HepG2 (cell line): ENCODE results near the gene UAP1L1. TPM values are rescaled to one million over a fixed set of nuclear protein-coding genes. Genes with fewer than 3 reads are reported as not detected.
A peak's percentile ranks its signal among the peaks of the same experiment; 100 is the strongest.

Experiments
- CREM ChIP-seq, 2 experiments: sonication (generic) in 1 of 2; formaldehyde crosslinking in 1 of 2; IDR thresholded peaks; 2 replicates each; pipeline versions ENCODE4 v1.4.0 to v1.6.1; 2016 to 2020; ENCODE audit warnings: antibody characterized with exemption in 1 of 2, mild to moderate bottlenecking in 1 of 2, missing genetic modification reagents in 1 of 2
- GTF3A ChIP-seq: sonication (generic); formaldehyde crosslinking; conservative IDR thresholded peaks from 2 replicates; pipeline ENCODE4 v1.4.0; 2020; ENCODE audit warnings: mild to moderate bottlenecking, missing genetic modification reagents
- HMG20A ChIP-seq: IDR thresholded peaks from 2 replicates; pipeline ENCODE4 v1.6.1; 2016; ENCODE audit warnings: borderline replicate concordance
- KDM2A ChIP-seq: sonication (generic); formaldehyde crosslinking; IDR thresholded peaks from 2 replicates; pipeline ENCODE4 v1.4.0; 2020; ENCODE audit warnings: low read depth, missing genetic modification reagents, borderline replicate concordance
- MEF2D ChIP-seq: sonication (generic); formaldehyde crosslinking; IDR thresholded peaks from 2 replicates; pipeline ENCODE4 v1.5.1; 2020; ENCODE audit warnings: mild to moderate bottlenecking, missing genetic modification reagents
- RORA ChIP-seq: sonication (generic); formaldehyde crosslinking; IDR thresholded peaks from 2 replicates; pipeline ENCODE4 v1.5.0; 2020; ENCODE audit warnings: mild to moderate bottlenecking, missing genetic modification reagents, moderate library complexity
- THAP11 ChIP-seq: IDR thresholded peaks from 2 replicates; pipeline ENCODE4 v1.6.1; 2016; ENCODE audit warnings: missing biosample characterization, missing genetic modification reagents
- U2AF1 ChIP-seq: fragments of 200-400 bp; formaldehyde crosslinking; optimal IDR thresholded peaks from 2 replicates; pipeline ENCODE3; 2017; ENCODE audit warnings: mild to moderate bottlenecking, low read depth, low read length
- ZNF557 ChIP-seq: sonication (generic); formaldehyde crosslinking; IDR thresholded peaks from 2 replicates; pipeline ENCODE4 v1.4.0; 2020; ENCODE audit warnings: missing genetic modification reagents
- ZNF691 ChIP-seq: sonication (generic); formaldehyde crosslinking; IDR thresholded peaks from 2 replicates; pipeline ENCODE4 v1.4.0; 2020; ENCODE audit warnings: missing genetic modification reagents, low read depth, mild to moderate bottlenecking, borderline replicate concordance
- ZNF709 ChIP-seq: sonication (generic); formaldehyde crosslinking; IDR thresholded peaks from 2 replicates; pipeline ENCODE4 v1.5.0; 2020; ENCODE audit warnings: mild to moderate bottlenecking, missing genetic modification reagents
- polyA plus RNA-seq, 8 experiments: library from polyadenylated mRNA; depleted of rRNA in 3 of 8; stranded (reverse) in 7 of 8; unstranded in 1 of 8; fragments of >200 nt; fragmentation: Illumina TruSeq in 4 of 8; extraction: Trizol in 4 of 8; gene quantifications; 2 replicates each; pipeline versions ENCODE4 v1.2.1 to v1.2.3, GENCODE V29; 2011 to 2016; ENCODE audit warnings: low read depth in 4 of 8, missing spikeins in 1 of 8, mixed read lengths in 1 of 8; ENCODE audit not compliant: insufficient read depth in 1 of 8
- total RNA-seq, 5 experiments: library from RNA; depleted of rRNA; stranded (reverse); fragments of >200 nt; fragmentation: Illumina TruSeq; extraction: Trizol; gene quantifications; 2 replicates each; pipeline ENCODE4 v1.2.3, GENCODE V29; 2016; ENCODE audit warnings: low read depth in 1 of 5
- TF ChIP-seq, protein P1 (sequence below): sonication (generic); formaldehyde crosslinking; IDR thresholded peaks from 2 replicates; pipeline ENCODE4 v1.5.0; 2020; ENCODE audit warnings: mild to moderate bottlenecking, missing genetic modification reagents, borderline replicate concordance
- TF ChIP-seq, protein P2 (sequence below): sonication (generic); formaldehyde crosslinking; IDR thresholded peaks from 2 replicates; pipeline ENCODE4 v1.4.0; 2020; ENCODE audit warnings: missing genetic modification reagents
- TF ChIP-seq, protein P3 (sequence below): sonication (generic); formaldehyde crosslinking; IDR thresholded peaks from 2 replicates; pipeline ENCODE4 v1.4.0; 2020; ENCODE audit warnings: missing genetic modification reagents

The UAP1L1 gene
- total and polyA plus RNA-seq, 2 of the 13 experiments (the other 11 are each of a cell fraction or from before 2014, with no cell fraction given), result 5.4 to 6.4 TPM

DNA sequence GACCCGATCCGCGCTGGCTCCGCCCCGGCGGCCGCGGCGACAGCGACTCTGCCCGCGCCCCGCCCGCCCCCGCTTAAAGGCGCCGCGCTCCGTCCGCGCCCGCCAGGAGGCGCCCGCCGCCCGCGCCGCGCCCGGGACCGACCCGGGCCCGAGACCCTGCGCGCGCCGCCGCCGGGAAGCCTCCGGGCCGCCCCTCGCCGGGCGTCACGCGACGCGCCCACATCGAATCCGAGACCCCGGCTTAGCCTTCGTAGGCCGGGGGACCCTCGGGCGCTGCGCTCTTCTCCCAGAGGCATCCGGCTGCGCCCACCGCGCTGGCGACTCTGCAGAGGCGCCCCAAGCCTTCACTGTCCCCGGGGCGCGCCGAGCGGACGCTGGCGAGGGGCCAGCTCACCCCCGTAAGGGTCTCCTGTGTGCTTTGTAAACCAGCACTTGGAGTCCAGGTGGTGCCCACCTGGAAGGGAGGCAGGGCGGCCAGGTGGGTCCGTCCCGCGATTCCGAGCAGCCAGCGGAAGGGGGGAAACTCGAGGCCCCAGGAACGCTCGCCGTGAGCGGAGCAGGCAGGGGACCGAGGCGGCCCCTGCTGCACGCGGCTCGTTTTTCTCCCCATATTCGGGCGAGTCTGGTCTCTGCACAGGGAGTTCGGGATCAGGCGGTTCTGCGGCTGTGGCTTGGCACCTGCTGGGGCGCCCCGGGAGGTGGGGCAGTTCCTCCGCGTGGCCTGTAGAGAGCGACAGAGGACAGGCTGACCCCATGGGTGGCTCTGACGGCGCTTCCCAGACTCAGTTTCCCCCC is 48.9 kb upstream of the UAP1L1 start (continued):
- TF ChIP-seq ZNF691 (CRISPR knock-in tag) (no peak), MEF2D (no peak), RORA (no peak), ZNF709 (CRISPR knock-in tag) (0 out of 2 replicates have a peak, but pooled peaks have one; percentile 32), U2AF1 (no peak), KDM2A (CRISPR knock-in tag) (peak; percentile 17; the same call in 1 of the 2 replicates), GTF3A (no peak), CREM (IDR thresholded peaks at IDR 0.05) (no peak), CREM (CRISPR knock-in tag; IDR thresholded peaks at IDR 0.05) (no peak), HMG20A (CRISPR knock-in tag) (no peak), ZNF557 (CRISPR knock-in tag) (no peak), THAP11 (CRISPR knock-in tag) (no peak)
- TF ChIP-seq, protein P1, sequence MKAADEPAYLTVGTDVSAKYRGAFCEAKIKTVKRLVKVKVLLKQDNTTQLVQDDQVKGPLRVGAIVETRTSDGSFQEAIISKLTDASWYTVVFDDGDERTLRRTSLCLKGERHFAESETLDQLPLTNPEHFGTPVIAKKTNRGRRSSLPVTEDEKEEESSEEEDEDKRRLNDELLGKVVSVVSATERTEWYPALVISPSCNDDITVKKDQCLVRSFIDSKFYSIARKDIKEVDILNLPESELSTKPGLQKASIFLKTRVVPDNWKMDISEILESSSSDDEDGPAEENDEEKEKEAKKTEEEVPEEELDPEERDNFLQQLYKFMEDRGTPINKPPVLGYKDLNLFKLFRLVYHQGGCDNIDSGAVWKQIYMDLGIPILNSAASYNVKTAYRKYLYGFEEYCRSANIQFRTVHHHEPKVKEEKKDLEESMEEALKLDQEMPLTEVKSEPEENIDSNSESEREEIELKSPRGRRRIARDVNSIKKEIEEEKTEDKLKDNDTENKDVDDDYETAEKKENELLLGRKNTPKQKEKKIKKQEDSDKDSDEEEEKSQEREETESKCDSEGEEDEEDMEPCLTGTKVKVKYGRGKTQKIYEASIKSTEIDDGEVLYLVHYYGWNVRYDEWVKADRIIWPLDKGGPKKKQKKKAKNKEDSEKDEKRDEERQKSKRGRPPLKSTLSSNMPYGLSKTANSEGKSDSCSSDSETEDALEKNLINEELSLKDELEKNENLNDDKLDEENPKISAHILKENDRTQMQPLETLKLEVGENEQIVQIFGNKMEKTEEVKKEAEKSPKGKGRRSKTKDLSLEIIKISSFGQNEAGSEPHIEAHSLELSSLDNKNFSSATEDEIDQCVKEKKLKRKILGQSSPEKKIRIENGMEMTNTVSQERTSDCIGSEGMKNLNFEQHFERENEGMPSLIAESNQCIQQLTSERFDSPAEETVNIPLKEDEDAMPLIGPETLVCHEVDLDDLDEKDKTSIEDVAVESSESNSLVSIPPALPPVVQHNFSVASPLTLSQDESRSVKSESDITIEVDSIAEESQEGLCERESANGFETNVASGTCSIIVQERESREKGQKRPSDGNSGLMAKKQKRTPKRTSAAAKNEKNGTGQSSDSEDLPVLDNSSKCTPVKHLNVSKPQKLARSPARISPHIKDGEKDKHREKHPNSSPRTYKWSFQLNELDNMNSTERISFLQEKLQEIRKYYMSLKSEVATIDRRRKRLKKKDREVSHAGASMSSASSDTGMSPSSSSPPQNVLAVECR (CRISPR knock-in tag), result peak; percentile 51; the same call in 1 of the 2 replicates
- TF ChIP-seq, protein P2, sequence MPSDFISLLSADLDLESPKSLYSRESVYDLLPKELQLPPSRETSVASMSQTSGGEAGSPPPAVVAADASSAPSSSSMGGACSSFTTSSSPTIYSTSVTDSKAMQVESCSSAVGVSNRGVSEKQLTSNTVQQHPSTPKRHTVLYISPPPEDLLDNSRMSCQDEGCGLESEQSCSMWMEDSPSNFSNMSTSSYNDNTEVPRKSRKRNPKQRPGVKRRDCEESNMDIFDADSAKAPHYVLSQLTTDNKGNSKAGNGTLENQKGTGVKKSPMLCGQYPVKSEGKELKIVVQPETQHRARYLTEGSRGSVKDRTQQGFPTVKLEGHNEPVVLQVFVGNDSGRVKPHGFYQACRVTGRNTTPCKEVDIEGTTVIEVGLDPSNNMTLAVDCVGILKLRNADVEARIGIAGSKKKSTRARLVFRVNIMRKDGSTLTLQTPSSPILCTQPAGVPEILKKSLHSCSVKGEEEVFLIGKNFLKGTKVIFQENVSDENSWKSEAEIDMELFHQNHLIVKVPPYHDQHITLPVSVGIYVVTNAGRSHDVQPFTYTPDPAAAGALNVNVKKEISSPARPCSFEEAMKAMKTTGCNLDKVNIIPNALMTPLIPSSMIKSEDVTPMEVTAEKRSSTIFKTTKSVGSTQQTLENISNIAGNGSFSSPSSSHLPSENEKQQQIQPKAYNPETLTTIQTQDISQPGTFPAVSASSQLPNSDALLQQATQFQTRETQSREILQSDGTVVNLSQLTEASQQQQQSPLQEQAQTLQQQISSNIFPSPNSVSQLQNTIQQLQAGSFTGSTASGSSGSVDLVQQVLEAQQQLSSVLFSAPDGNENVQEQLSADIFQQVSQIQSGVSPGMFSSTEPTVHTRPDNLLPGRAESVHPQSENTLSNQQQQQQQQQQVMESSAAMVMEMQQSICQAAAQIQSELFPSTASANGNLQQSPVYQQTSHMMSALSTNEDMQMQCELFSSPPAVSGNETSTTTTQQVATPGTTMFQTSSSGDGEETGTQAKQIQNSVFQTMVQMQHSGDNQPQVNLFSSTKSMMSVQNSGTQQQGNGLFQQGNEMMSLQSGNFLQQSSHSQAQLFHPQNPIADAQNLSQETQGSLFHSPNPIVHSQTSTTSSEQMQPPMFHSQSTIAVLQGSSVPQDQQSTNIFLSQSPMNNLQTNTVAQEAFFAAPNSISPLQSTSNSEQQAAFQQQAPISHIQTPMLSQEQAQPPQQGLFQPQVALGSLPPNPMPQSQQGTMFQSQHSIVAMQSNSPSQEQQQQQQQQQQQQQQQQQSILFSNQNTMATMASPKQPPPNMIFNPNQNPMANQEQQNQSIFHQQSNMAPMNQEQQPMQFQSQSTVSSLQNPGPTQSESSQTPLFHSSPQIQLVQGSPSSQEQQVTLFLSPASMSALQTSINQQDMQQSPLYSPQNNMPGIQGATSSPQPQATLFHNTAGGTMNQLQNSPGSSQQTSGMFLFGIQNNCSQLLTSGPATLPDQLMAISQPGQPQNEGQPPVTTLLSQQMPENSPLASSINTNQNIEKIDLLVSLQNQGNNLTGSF (CRISPR knock-in tag), result no peak
- TF ChIP-seq, protein P3, sequence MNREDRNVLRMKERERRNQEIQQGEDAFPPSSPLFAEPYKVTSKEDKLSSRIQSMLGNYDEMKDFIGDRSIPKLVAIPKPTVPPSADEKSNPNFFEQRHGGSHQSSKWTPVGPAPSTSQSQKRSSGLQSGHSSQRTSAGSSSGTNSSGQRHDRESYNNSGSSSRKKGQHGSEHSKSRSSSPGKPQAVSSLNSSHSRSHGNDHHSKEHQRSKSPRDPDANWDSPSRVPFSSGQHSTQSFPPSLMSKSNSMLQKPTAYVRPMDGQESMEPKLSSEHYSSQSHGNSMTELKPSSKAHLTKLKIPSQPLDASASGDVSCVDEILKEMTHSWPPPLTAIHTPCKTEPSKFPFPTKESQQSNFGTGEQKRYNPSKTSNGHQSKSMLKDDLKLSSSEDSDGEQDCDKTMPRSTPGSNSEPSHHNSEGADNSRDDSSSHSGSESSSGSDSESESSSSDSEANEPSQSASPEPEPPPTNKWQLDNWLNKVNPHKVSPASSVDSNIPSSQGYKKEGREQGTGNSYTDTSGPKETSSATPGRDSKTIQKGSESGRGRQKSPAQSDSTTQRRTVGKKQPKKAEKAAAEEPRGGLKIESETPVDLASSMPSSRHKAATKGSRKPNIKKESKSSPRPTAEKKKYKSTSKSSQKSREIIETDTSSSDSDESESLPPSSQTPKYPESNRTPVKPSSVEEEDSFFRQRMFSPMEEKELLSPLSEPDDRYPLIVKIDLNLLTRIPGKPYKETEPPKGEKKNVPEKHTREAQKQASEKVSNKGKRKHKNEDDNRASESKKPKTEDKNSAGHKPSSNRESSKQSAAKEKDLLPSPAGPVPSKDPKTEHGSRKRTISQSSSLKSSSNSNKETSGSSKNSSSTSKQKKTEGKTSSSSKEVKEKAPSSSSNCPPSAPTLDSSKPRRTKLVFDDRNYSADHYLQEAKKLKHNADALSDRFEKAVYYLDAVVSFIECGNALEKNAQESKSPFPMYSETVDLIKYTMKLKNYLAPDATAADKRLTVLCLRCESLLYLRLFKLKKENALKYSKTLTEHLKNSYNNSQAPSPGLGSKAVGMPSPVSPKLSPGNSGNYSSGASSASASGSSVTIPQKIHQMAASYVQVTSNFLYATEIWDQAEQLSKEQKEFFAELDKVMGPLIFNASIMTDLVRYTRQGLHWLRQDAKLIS (CRISPR knock-in tag), result no peak
